Kidney epithelial cell (primary cell): ENCODE results near the gene SDK2. TPM values are rescaled to one million over a fixed set of nuclear protein-coding genes. Genes with fewer than 3 reads are reported as not detected.

ENCODE experiments used
- DNase-seq: peaks from one replicate; pipeline ENCODE4 v3.0.0-alpha.2; 2010; ENCODE audit warnings: low read depth
- H3K27me3 ChIP-seq: 2 replicates; pipeline ENCODE4 v1.6.0; 2011; ENCODE audit warnings: low read length; ENCODE audit not compliant: control insufficient read depth, insufficient read depth
- H3K36me3 ChIP-seq: 2 replicates; pipeline ENCODE4 v1.5.1; 2011; ENCODE audit warnings: low read length; ENCODE audit not compliant: control insufficient read depth, insufficient read depth
- H3K4me3 ChIP-seq: 2 replicates; pipeline ENCODE4 v1.5.1; 2011; ENCODE audit warnings: low read depth, mild to moderate bottlenecking, control low read depth, low read length
- CTCF ChIP-seq: IDR thresholded peaks from 2 replicates; pipeline ENCODE4 v1.5.1; 2011; ENCODE audit warnings: mild to moderate bottlenecking, moderate library complexity, low read length, control low read depth, inconsistent platforms; ENCODE audit not compliant: insufficient read depth, poor library complexity, severe bottlenecking
- total RNA-seq: library from RNA; depleted of rRNA; stranded (reverse); fragments of >200 nt; gene quantifications from 2 replicates; pipeline ENCODE4 v1.2.3, GENCODE V29; 2015

Gene SDK2
- total RNA-seq, 1 donor from 2014 or later = 1.2 TPM

DNA sequence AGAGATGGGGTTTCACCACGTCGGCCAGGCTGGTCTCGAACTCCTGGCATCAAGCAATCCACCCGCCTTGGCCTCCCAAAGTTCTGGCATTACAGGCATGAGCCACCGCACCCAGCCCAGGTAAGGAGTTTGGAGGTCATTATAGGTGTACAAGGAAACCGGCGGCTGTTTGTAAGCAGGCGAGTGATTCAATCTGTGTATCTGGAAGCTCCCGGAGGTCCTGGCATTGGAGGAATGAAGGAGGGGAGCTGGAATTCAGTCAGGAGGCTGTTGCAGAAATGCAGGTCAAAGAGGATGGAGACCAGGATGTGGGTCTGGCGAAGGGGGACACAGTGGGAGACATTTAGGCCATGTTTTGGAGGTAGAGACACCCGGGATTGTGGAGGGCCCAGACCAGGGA lies 351.2 kb downstream of the SDK2 start:
- no peak for TF ChIP-seq CTCF
- no peaks in the 10 kb centered on the region for H3K36me3 ChIP-seq
- no peak for DNase-seq
- no peak overlapping the region for H3K4me3 ChIP-seq
- H3K27me3 ChIP-seq = no peaks in the 10 kb centered on the region

GRCh38 chr17:73292031-73292531 lies 352.2 kb downstream of the SDK2 start:
- H3K36me3 ChIP-seq = no peaks in the 10 kb centered on the region
- H3K27me3 ChIP-seq = no peaks in the 10 kb centered on the region
- TF ChIP-seq CTCF = no peak
- H3K4me3 ChIP-seq = no peak overlapping the region
- peak; percentile 74 for DNase-seq

- no peak for TF ChIP-seq CTCF
- peak; percentile 70 for DNase-seq
- no peaks in the 10 kb centered on the region for H3K36me3 ChIP-seq
- no peak overlapping the region for H3K4me3 ChIP-seq
- no peaks in the 10 kb centered on the region for H3K27me3 ChIP-seq
Measured at GRCh38 chr17:73291260-73291801, 352.9 kb downstream of the SDK2 start.

- no peak for DNase-seq
- Histone ChIP-seq H3K36me3 (no peaks in the 10 kb centered on the region), H3K27me3 (no peaks in the 10 kb centered on the region), H3K4me3 (no peak overlapping the region)
- no peak for TF ChIP-seq CTCF
Measured at GRCh38 chr17:73290399-73291259, 353.6 kb downstream of the SDK2 start.

DNA sequence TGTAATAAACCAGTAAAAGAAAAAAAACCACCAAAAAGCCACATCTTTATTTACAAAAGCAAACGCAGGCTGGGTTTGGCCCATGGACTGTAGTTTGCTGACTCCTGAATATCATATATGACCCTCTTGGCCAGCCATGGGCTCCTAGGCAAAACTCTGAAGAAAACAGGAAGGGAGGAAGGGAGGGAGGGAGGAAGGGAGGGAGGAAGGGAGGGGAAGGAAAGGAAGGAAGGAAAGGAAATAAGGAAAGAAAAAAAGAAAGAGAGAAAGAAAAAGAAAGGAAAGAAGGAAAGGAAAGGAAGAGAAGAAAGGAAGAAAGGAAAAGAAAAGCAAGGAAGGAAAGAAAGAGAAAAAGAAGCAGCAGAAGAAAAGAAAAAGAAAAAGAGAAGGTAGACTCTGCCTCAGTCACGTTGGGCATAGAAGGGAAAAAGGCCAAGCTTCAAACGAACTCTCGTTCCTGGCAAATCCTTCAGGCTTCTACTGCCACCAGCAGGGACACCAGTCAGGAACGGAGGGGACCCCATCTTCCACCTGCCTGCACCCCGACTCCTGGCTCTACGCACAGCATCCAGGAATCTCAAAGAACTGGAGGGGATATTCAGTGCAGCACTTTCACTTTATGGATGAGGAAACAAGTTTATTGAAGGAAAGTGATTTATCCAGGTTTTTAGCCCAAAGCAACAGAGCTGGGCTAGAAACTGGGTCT lies 354.5 kb downstream of the SDK2 start:
- DNase-seq = no peak
- TF ChIP-seq CTCF = no peak
- no peaks in the 10 kb centered on the region for H3K27me3 ChIP-seq
- no peak overlapping the region for H3K4me3 ChIP-seq
- H3K36me3 ChIP-seq = peaks cover 2% of the 10 kb centered on the region
